HepG2 (cell line): ENCODE measurements around the gene SLC20A1. TPM values are rescaled to one million over a fixed set of nuclear protein-coding genes. Genes with fewer than 3 reads are reported as not detected.

Source experiments
- BHLHE40 ChIP-seq: IDR thresholded peaks from 2 replicates; pipeline ENCODE4 v1.6.1; 2011; ENCODE audit warnings: low read length, improper control_type of control experiment
- EHMT2 ChIP-seq: fragments of 200-600 bp; sonication (generic); IDR thresholded peaks from 2 replicates; pipeline ENCODE4 v1.7.0; 2017; ENCODE audit warnings: antibody characterized with exemption, low read depth, low read length, borderline replicate concordance
- ELF3 ChIP-seq: IDR thresholded peaks from 2 replicates; pipeline ENCODE4 v1.6.1; 2016; ENCODE audit warnings: missing genetic modification reagents, missing compliant biosample characterization
- ETV5 ChIP-seq: IDR thresholded peaks from 2 replicates; pipeline ENCODE4 v1.6.1; 2018; ENCODE audit warnings: missing biosample characterization, missing genetic modification reagents, inconsistent platforms, borderline replicate concordance
- FOXA3 ChIP-seq: IDR thresholded peaks from 2 replicates; pipeline ENCODE4 v1.6.1; 2016; ENCODE audit warnings: missing genetic modification reagents, missing compliant biosample characterization
- LCORL ChIP-seq, 2 experiments: fragments of 450-650 bp in 1 of 2; sonication (generic) in 1 of 2; formaldehyde crosslinking in 1 of 2; IDR thresholded peaks; 2 replicates each; pipeline versions ENCODE4 v1.5.0 to v1.6.1; 2017 to 2020; ENCODE audit warnings: antibody characterized with exemption in 1 of 2, missing genetic modification reagents in 1 of 2
- NFAT5 ChIP-seq: sonication (generic); formaldehyde crosslinking; IDR thresholded peaks from 2 replicates; pipeline ENCODE4 v1.4.0; 2020; ENCODE audit warnings: missing genetic modification reagents
- PITX1 ChIP-seq: sonication (generic); formaldehyde crosslinking; IDR thresholded peaks from 2 replicates; pipeline ENCODE4 v1.5.1; 2020; ENCODE audit warnings: mild to moderate bottlenecking, missing genetic modification reagents
- SAP130 ChIP-seq: IDR thresholded peaks from 2 replicates; pipeline ENCODE4 v1.6.1; 2016; ENCODE audit warnings: low read depth
- SOX6 ChIP-seq, 2 experiments: fragments of 450-650 bp in 1 of 2; sonication (generic) in 1 of 2; formaldehyde crosslinking in 1 of 2; IDR thresholded peaks; 2 replicates each; pipeline versions ENCODE4 v1.4.0 to v1.6.1; 2017 to 2020; ENCODE audit warnings: antibody characterized with exemption in 1 of 2, mild to moderate bottlenecking in 1 of 2, missing genetic modification reagents in 1 of 2
- ZBTB38 ChIP-seq: sonication (generic); formaldehyde crosslinking; IDR thresholded peaks from 2 replicates; pipeline ENCODE4 v1.5.1; 2020; ENCODE audit warnings: mild to moderate bottlenecking, missing genetic modification reagents
- ZNF225 ChIP-seq: sonication (generic); formaldehyde crosslinking; IDR thresholded peaks from 2 replicates; pipeline ENCODE4 v1.4.0; 2020; ENCODE audit warnings: mild to moderate bottlenecking, missing genetic modification reagents
- ZNF281 ChIP-seq: sonication (generic); formaldehyde crosslinking; IDR thresholded peaks from 2 replicates; pipeline ENCODE4 v1.4.0; 2020; ENCODE audit warnings: missing genetic modification reagents, borderline replicate concordance
- ZNF331 ChIP-seq: sonication (generic); formaldehyde crosslinking; IDR thresholded peaks from 2 replicates; pipeline ENCODE4 v1.4.0; 2020; ENCODE audit warnings: missing genetic modification reagents
- ZNF441 ChIP-seq: sonication (generic); formaldehyde crosslinking; IDR thresholded peaks from 2 replicates; pipeline ENCODE4 v1.7.0; 2021; ENCODE audit warnings: missing genetic modification reagents, borderline replicate concordance
- ZNF562 ChIP-seq: sonication (generic); formaldehyde crosslinking; IDR thresholded peaks from 2 replicates; pipeline ENCODE4 v1.8.0; 2022; ENCODE audit warnings: missing genetic modification reagents, borderline replicate concordance
- polyA plus RNA-seq, 8 experiments: library from polyadenylated mRNA; depleted of rRNA in 3 of 8; stranded (reverse) in 7 of 8; unstranded in 1 of 8; fragments of >200 nt; fragmentation: Illumina TruSeq in 4 of 8; extraction: Trizol in 4 of 8; gene quantifications; 2 replicates each; pipeline versions ENCODE4 v1.2.1 to v1.2.3, GENCODE V29; 2011 to 2016; ENCODE audit warnings: low read depth in 4 of 8, missing spikeins in 1 of 8, mixed read lengths in 1 of 8; ENCODE audit not compliant: insufficient read depth in 1 of 8
- total RNA-seq, 5 experiments: library from RNA; depleted of rRNA; stranded (reverse); fragments of >200 nt; fragmentation: Illumina TruSeq; extraction: Trizol; gene quantifications; 2 replicates each; pipeline ENCODE4 v1.2.3, GENCODE V29; 2016; ENCODE audit warnings: low read depth in 1 of 5

The SLC20A1 gene
- total and polyA plus RNA-seq, 2 of the 13 experiments (the other 11 are each of a cell fraction or from before 2014, with no cell fraction given): 54.0 to 85.9 TPM

GRCh38 chr2:112640800-112641675 is 4.7 kb upstream of the SLC20A1 start (continued):
- TF ChIP-seq EHMT2 (no peak), PITX1 (CRISPR knock-in tag) (no peak), ZNF331 (CRISPR knock-in tag) (peak; percentile 80), NFAT5 (CRISPR knock-in tag) (no peak), ZNF562 (CRISPR knock-in tag) (no peak), ZNF281 (peak; percentile 16; the same call in 1 of the 2 replicates), SAP130 (CRISPR knock-in tag) (peak; percentile 29; the same call in 1 of the 2 replicates), ELF3 (CRISPR knock-in tag) (peak; percentile 46; the same call in 1 of the 2 replicates), ZNF225 (CRISPR knock-in tag) (no peak), ZBTB38 (CRISPR knock-in tag) (no peak), SOX6 (IDR thresholded peaks at IDR 0.05) (no peak), SOX6 (CRISPR knock-in tag; IDR thresholded peaks at IDR 0.05) (peak; percentile 32; the same call in 1 of the 2 replicates), FOXA3 (CRISPR knock-in tag) (peak; percentile 23; the same call in 1 of the 2 replicates), BHLHE40 (no peak), ZNF441 (CRISPR knock-in tag) (0 out of 2 replicates have a peak, but pooled peaks have one; percentile 39), LCORL (IDR thresholded peaks at IDR 0.05) (no peak), LCORL (CRISPR knock-in tag; IDR thresholded peaks at IDR 0.05) (0 out of 2 replicates have a peak, but pooled peaks have one; percentile 35), ETV5 (peak; percentile 49; the same call in 1 of the 2 replicates)
